MM.1S (cell line): ENCODE results near the gene FILIP1.

Experiments
- CTCF ChIP-seq: fragments of 300-600 bp; sonication (generic); IDR thresholded peaks from 2 replicates; pipeline ENCODE4 v1.5.1; 2016; ENCODE audit warnings: antibody characterized with exemption, low read length, mixed read lengths
- EZH2 ChIP-seq: fragments of 300-600 bp; sonication (generic); optimal IDR thresholded peaks from 2 replicates; pipeline ENCODE3; 2017; ENCODE audit warnings: low read depth, mild to moderate bottlenecking, antibody characterized with exemption, low read length, mixed read lengths

- TF ChIP-seq CTCF = no peak
- no peak for TF ChIP-seq EZH2
Measured at GRCh38 chr6:75501756-75502155, 8.2 kb upstream of the FILIP1 start.
